Epithelial cell of proximal tubule (primary cell): ENCODE measurements around the gene EPHB2. TPM values are rescaled to one million over a fixed set of nuclear protein-coding genes. Genes with fewer than 3 reads are reported as not detected.
"Not testable (repeated sequence)": the region's sequence is repeated elsewhere in the genome, so short reads cannot be mapped to it uniquely, and the experiment has no call there.

ENCODE experiments used
- DNase-seq: peaks from one replicate; pipeline ENCODE4 v3.0.0-alpha.2; 2011; ENCODE audit warnings: low read depth
- H3K4me3 ChIP-seq: 2 replicates; pipeline ENCODE4 v1.5.1; 2011; ENCODE audit warnings: low read depth, mild to moderate bottlenecking, low read length
- CTCF ChIP-seq: conservative IDR thresholded peaks from 2 replicates; pipeline ENCODE4 v1.5.1; 2012; ENCODE audit warnings: low read depth, mild to moderate bottlenecking, low read length
- total RNA-seq: library from RNA; depleted of rRNA; stranded (reverse); fragments of >200 nt; gene quantifications from 2 replicates; pipeline ENCODE4 v1.2.3, GENCODE V29; 2015

EPHB2 gene
- total RNA-seq, 1 donor from 2014 or later = 47.8 TPM

- TF ChIP-seq CTCF = no peak
- no peak overlapping the region for H3K4me3 ChIP-seq
- DNase-seq = no peak
These were observed 129.2 kb downstream of the EPHB2 start for GRCh38 chr1:22839806-22840205.

- TF ChIP-seq CTCF = no peak
- no peak overlapping the region for H3K4me3 ChIP-seq
- no peak for DNase-seq
These were observed 130.5 kb downstream of the EPHB2 start for GRCh38 chr1:22841142-22841541.

GRCh38 chr1:22841860-22842281, 131.2 kb downstream of the EPHB2 start:
- no peak for TF ChIP-seq CTCF
- H3K4me3 ChIP-seq = no peak overlapping the region
- DNase-seq = no peak

- DNase-seq, H3K4me3 ChIP-seq: not testable (repeated sequence)
These were observed 133.0 kb downstream of the EPHB2 start for GRCh38 chr1:22843441-22844183.

GRCh38 chr1:22844621-22845020, 134.0 kb downstream of the EPHB2 start:
- no peak for TF ChIP-seq CTCF
- no peak overlapping the region for H3K4me3 ChIP-seq
- DNase-seq = no peak

GRCh38 chr1:22845398-22845935, 134.8 kb downstream of the EPHB2 start:
- TF ChIP-seq CTCF = no peak
- DNase-seq = no peak
- H3K4me3 ChIP-seq = no peak overlapping the region

- H3K4me3 ChIP-seq = no peak overlapping the region
- no peak for TF ChIP-seq CTCF
- DNase-seq = no peak
These were observed 135.8 kb downstream of the EPHB2 start for GRCh38 chr1:22846458-22846857.
